ENCODE measurements around the gene DOCK2.
"Not testable (repeated sequence)": the region's sequence is repeated elsewhere in the genome, so short reads cannot be mapped to it uniquely, and the experiment has no call there.

The DOCK2 gene

DNA sequence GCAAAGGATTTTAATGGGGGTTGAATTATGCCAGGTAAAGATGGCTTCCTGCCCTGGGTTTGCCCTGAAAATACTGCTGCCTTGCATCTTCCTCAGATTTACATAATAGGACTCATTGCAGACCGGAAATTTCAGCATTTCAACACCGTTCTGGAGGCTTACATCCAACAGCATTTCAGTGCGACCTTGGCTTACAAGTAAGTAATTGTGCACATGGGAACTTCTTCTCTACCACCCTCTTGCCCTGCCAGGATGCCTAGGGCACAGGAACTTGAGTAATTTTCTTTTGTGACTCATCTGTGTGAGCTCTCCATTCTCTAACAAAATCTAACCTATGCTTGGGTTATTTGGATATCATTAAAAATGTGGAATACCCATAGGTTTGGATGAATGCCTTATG is 80.2 kb downstream of the DOCK2 start:
- DNase-seq, result no peak

DNA sequence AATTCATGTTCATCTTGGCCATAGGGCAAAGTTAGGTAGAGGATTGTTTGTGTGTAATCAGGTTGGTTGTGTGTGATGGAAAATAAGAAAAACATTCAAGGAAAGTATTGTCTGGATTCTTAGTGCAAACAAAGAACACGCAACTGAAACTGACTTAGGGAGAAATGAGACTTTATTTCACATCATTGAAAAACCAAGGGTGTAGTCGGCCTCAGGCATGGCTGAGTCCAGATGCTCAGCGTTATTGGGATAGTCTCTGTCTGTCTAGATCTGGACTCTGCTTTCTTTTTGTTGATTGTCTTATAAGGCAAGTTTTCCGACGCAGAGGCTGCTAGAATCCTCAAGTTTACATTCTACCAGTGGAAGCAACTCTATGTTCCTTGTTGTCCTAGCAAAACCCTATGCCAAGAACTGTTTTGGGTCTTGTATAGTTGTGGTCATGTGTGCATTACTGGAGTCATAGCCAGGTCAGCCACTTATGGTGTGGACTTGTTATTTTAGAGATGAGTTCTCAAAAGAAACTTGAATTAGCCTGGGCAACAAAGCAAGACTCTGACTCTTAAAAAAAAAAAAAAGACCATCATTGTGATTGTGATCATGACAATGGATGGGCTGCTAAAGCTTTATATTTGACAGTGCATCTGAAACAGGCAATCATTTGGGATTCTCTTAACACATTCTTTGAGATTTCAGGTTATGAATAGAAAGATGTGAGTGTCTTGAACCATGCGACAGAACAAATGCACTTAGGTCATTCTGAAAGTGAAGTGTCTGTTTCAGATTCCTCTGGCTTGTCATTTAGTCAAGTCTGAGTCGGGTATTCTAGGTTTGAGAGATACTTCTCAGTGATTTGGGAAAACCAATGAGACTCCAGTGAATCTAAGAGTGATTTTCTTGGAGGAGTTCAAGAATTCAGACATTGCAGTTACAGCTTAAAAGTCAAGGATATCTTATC is 82.6 kb downstream of the DOCK2 start:
- no peak for DNase-seq

DNA sequence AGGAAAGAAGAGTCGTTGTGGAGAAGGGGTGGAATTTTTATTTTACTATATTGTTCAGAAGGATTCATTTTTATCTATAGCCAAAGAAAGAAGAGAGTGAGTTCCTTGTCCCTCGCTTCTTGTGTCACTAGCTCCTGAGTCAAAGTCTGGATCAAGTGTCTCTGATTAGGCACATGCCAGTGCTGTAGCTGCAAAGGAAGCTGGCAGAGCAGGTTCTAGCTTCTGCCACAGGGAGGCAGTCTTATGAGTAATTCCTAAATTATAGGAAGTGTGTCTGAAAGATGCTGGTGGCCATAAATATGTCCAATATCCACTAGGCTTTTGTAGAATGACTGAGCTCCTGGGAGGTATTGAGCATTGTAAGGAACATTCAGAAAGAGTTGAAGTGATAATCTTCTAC is 84.7 kb downstream of the DOCK2 start:
- no peak for DNase-seq

DNA sequence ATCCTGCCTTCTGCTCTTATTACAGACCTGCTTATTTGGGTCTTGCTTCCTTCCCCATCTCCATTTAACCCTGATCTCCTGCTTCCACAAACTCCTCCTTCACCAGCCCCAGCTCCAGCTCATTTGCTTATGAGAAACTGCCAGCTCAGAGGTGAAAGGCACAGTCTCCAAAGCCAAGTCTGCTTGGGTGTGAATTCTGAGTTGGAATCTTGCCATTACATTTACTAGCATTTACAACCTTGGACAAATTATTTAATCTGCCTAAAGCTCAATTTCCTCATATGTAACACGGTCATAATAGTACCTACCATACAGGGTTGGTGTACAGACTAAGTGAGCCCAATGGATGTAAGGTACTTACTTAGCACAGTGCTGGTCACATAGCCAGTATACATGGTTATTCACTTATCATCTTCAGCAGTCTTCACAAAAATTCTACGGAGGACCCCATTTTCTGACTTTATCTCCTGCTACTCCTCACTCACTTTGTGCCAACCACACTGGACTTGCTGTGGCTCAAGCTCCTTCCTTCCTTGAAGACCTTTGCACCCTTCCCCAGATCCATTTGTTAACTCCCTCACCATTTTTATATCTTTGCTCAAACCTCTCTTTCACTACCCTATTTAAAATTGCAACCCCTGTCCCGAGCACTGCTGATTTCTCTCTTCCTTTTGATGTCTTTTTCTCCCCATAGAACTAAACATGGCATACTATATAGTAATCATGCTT is 86.2 kb downstream of the DOCK2 start:
- no peak for DNase-seq

DNA sequence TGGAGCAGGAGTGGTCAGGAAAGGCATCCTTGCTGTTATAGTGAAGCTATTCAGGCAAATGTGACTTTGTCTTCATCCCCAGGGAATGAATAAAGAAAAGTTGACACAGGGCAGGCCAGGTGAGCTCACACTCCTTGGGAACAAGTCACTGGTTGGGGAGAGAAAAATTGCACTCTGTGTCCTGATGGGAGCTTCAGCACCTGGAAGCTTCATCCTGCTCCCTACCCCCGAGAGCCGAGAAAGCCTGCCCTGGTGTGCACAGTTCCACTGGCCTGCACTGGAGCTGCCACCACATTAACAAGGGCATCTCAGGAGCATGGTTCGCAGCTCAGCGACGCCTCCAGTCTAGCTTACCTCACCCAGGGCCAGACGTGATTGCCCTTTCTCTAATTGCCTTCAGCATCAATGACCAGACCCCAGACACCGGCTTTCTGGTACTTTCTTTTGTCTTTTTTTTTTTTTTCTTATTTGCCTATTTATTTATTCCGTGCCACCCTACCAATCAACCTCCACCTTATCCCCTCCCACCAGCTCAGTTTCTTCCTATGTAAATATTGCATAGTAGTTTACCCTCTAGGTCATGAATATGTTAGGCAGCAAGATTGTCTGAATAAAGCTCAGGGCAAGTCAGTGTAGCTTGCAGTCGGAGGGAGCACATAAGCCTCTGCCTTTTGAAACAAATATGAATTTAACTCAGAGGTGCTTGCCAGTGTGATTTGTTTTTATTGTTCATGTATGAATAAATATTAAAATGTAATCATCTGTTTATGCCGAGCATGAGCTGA is 87.4 kb downstream of the DOCK2 start:
- DNase-seq, result no peak

DNA sequence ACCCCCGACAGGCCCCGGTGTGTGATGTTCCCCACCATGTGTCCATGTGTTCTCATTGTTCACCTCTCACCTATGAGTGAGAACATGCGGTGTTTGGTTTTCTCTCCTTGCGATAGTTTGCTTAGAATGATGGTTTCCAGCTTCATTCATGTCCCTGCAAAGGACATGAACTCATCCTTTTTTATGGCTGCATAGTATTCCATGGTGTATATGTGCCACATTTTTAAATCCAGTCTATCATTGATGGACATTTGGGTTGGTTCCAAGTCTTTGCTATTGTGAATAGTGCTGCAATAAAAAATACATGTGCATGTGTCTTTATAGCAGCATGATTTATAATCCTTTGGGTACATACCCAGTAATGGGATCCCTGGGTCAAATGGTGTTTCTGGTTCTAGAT is 88.6 kb downstream of the DOCK2 start:
- not testable (repeated sequence) for DNase-seq

DNA sequence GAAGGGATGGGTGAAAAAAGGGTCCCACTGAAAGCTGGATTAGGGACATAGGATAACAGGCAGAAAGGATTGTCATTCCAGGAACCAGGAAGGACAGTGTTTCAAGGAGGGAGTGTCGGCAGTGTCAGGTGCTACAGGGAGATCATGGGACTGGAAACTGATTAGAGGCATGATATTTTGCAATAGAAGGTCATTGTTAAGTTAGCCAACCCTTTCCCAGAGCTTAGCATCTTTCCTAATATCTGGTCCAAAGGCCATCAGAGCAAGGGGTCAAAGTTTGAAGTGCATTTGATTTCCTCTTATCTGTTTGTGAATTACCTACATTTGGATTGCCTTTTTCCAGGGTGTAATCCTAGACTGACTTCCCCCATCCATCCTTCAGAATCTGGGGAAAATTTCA is 91.3 kb downstream of the DOCK2 start:
- no peak for DNase-seq

DNA sequence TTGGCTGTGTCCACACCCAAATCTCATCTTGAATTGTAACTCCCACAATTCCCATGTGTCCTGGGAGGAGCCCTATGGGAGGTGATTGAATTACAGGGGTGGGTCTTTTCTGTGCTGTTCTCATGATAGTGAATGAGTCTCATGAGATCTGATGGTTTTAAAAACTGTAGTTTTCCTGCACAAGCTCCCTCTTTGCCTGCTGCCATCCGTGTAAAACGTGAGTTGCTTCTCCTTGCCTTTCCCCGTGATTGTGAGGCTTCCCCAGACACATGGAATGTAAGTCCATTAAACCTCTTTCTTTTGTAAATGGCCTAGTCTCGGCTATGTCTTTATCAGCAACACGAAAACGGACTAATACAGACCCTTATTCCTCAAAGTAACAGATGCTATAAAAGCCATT is 94.1 kb downstream of the DOCK2 start:
- no peak for DNase-seq

DNA sequence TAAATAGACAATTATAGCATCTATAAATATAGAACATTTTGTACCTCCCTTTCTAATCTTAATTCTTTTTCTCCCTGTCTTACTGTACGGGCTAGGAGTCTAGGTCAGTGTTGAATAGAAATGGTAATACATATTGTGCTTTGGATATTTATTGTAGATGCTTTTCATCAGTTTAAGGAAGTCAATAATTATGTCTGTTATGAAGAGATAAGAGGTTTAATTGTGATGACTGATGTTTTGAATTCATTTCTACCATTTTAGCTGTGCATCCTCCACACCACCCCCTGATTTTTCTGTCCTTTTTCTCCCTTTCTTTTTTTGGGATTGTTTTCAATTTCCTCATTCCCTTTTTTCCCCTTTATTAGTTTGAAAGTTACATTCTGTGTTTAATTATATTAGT is 95.8 kb downstream of the DOCK2 start:
- no peak for DNase-seq

DNA sequence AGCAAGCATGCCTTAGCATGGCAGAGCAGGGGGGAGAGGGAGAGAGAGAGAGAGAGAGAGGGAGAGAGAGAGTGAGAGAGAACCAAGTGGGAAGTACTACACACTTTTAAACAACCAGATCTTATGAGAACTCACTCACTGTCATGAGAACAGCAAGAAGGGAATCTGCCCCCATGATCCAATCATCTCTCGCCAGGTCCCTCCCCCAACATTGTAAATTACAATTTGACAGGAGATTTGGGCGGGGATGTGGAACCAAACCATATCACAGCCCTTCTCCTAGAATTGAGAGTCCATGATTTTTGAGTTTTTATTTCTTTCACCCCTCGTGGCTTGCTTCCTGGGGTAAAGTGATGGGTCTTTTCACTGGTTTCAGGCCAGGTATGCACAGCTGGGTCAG is 98.8 kb downstream of the DOCK2 start:
- no peak for DNase-seq

DNA sequence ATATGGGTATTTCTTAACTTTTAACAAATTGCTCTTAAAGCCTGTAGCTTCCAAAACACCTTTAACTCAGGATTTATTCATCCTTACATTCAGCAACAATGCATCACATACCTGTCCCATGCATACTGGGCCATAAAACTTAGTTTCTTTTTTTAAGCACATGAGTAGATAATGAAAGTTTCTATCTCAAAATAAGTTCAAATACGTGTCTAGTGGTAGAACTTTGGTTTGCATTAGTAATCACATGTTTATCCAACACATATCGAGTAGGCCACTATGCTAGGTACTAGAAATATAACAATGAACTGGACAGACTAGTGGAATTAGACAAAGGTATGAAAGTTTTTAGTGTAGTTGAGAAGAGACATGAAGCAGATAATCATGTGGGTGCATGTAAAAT is 99.6 kb downstream of the DOCK2 start:
- DNase-seq, result no peak

DNA sequence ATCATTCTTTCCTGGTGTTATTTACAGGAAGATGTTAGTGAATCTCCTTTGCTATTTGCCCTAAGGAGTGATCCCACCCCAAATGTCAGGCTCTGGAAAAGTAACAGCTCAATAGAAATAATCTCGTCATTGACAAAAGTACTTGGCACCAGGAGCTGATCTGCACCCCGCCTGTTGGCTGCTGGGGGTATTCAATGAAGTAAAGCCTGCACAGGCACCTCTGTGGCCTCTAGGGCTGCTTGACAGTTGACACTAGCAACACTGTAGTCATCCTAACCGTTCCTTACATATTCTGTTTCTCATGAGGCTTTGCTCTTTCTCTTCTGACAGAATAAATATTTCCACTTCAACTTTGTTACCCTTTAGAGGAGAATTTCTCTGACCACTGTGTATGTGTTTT is 103.4 kb downstream of the DOCK2 start:
- DNase-seq, result no peak

DNA sequence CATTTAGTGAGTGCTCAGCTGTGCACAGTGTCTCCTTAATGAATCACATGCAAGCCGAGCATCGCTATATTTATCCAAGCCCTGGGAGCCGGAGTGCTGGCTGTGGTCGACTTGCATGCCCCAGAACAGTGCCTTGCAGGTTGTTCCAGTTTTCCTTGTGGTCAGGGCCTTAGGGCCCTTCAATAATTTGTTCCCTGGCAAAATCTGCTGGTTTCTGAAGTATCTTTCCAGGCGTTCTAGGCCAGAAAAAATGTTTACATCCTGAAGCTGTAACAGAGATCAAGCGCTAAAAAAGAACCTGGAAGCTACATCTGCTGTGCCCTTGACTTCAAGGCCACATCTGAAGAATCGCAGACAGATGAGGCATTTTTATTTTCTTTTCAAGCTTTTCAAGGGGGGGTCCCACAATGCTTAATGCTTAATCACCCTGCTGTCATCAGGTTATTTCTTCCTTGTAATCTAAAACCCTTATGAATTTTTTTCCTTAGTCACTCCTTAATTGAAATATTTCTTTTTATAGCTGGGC is 105.8 kb downstream of the DOCK2 start:
- no peak for DNase-seq

DNA sequence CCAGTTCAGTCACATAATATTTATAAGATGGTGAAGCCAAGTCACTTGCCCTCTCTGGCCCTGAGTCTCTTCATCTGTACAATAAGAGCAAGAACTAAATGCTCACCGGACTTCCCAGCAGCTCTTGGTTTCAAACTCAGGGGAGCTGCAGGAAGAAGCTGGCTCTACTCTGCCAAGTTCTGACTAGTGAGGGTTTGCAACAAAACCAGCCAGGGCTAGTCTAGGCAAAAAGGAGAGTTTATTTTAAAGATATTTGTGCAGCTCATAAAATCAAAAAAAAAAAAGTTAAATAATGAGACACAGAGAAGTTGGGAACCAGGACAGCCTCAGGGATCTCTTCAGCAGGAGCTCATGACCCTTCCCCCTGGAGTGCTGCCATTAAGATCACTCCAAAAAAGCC is 107.3 kb downstream of the DOCK2 start:
- DNase-seq, result no peak

DNA sequence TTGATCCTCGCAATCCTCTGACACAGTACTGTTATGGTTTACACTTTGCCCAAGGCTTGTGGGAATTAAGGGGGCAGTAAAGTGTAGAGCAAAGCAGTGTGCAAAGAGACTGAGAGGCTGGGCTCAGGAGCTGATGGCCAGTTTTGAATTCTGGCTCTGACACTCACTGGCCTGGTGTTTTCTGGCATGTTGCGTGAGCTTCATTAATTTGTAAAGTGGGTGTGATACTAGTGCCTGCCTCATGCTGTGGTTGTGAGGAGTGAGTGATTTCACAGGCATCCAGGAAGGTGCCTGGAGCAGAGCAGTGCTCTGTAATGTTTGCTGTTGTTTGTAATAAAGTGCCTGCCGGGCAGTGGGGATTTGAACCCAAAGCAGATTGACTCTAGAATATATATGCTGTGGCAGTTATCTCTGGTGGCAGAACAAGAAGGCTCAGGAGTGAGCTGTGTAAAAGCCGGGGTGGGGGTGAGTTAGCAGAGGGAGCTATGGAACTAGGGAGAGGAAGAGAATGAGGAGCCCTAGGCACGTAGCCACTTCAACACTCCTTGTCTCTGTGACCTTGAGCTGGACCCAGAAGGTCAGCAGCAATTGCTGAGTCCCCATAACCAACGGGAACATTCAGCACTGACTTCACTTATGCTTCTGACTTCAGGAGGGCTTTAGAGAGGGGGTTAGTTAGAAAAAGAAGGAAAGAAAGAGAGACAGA is 108.5 kb downstream of the DOCK2 start:
- no peak for DNase-seq

DNA sequence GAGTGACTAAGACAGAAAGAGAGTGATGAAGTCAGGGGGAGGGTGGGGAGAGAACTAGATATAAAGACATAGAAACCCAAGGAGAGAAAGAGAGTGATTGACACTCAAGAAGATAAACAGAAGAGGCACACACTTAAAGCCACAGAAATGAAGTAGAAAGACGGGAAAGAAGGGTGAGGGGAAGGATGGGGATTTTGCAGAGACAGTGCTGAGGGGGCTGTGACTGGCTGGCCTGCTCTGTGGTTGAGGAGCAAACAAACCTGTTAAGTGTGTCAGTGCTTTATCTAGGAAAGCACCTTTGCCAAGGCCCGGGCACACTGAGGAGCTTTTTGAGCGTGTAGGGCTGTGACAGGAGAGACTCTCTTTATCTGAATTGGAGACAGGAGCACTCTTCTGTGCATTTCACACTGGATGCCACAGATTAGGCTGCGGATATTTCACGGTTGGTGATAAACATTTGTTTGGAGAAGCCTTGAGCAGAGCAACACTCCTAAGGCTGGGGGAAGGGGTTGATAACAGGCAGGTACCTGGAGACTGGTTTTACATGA is 109.1 kb downstream of the DOCK2 start:
- no peak for DNase-seq

DNA sequence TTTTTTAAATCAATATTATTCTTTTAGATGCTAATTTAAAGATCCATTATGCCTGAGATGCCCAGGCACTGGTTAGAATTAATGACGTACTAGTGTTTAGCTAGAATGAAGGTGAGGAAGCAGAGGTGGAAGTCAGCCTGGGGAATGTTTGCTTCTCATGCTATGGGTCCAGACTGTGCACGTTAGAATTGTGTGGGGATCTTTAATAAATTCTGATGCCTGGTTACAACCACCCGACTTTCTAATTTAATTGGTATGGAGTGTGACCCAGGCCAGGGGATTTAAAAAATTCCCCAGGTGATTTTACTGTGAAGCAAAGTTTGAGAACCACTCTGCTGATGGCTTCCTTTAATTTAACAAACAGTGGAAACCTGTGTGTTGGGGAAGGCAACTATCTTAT is 111.1 kb downstream of the DOCK2 start:
- DNase-seq, result no peak

DNA sequence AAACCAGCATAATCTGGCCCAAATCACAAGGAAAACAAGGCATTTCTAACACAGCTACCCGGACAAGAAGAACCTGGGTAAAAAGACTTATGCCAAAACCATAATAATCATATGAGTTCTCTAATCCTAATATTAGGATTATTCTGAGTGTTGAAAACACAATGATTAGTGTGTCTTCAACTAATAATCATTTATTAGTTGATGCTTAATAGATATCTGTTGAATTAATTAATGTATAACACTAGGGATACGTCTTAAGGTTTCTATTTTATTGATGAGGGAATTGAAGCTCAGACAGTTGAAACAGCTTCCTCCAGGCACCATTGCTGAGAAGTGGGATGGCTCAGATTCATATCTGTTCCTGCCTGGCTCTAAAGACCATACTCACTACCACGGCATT is 112.2 kb downstream of the DOCK2 start:
- DNase-seq, result no peak

DNA sequence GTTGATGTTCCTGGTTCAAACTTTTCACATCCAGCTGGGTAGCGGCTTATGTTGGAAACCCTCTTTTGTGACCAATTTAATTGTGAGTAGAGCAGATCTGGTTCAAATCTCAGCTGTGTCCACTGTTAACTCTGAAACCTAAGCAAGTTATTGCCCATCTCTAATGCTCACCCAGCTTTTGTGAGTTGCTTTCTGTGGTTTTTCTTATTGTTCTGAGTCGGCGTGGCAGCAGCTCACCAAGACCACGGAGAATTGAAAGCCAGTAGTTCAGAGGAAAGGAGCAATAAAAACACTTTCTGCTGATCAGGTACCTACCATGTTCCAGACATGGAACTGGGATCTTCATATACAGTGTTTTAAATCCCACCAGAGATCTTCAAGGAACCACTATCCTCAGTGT is 114.4 kb downstream of the DOCK2 start:
- DNase-seq, result no peak

DNA sequence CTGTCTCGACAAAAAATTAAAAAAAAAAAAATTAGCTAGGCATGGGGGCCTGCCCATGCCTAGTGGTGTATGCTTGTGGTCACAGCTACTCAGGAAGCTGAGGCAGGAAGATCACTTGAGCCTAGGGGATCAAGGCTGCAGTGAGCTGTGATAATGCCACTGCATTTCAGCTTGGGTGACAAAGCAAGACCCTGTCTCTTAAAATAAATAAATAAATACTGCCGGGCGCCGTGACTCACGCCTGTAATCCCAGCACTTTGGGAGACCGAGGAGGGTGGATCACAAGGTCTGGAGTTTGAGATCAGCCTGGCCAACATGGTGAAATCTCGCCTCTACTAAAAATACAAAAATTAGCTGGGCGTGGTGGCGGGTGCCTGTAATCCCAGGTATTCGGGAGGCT is 115.5 kb downstream of the DOCK2 start:
- DNase-seq, result not testable (repeated sequence)

DNA sequence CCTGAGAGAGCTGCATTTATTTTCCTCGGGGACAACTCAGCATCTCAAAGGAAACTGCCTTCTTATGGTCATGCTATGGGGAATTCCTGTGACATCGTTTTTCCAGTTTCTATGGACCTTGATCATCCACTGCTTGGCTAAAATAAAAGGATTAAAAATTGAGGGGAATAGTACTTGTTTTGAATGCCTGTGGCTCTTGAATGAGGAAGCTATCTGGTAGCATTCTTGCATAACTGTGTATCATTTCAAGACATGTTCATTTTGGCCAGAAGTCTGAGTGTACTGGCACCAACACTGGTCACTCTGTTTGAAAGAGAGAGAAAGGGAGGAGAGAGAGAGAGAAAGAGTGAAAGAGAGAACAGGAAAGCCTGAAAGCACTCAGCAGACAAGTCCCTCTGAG is 116.7 kb downstream of the DOCK2 start:
- no peak for DNase-seq

Data from nucleus accumbens (tissue), 56 donors.